Jurkat, Clone E6-1 (cell line): ENCODE data around the gene PYCARD. TPM values are rescaled to one million over a fixed set of nuclear protein-coding genes. Genes with fewer than 3 reads are reported as not detected.
"Not testable (repeated sequence)": the region's sequence is repeated elsewhere in the genome, so short reads cannot be mapped to it uniquely, and the experiment has no call there.

Experiments
- DNase-seq: peaks from one replicate; pipeline ENCODE4 v3.0.0-alpha.2; 2011; ENCODE audit warnings: low read depth, low spot score
- H3K4me3 ChIP-seq: 2 replicates; pipeline ENCODE4 v1.5.1; 2011; ENCODE audit warnings: mild to moderate bottlenecking, low read length, control low read depth, moderate library complexity
- polyA plus RNA-seq: library from polyadenylated mRNA; unstranded; fragments of >200 nt; gene quantifications from one replicate; pipeline ENCODE4 v1.2.1, GENCODE V29; 2012; ENCODE audit warnings: missing spikeins; ENCODE audit not compliant: insufficient read length, insufficient read depth

PYCARD gene
- polyA plus RNA-seq: not detected

DNA sequence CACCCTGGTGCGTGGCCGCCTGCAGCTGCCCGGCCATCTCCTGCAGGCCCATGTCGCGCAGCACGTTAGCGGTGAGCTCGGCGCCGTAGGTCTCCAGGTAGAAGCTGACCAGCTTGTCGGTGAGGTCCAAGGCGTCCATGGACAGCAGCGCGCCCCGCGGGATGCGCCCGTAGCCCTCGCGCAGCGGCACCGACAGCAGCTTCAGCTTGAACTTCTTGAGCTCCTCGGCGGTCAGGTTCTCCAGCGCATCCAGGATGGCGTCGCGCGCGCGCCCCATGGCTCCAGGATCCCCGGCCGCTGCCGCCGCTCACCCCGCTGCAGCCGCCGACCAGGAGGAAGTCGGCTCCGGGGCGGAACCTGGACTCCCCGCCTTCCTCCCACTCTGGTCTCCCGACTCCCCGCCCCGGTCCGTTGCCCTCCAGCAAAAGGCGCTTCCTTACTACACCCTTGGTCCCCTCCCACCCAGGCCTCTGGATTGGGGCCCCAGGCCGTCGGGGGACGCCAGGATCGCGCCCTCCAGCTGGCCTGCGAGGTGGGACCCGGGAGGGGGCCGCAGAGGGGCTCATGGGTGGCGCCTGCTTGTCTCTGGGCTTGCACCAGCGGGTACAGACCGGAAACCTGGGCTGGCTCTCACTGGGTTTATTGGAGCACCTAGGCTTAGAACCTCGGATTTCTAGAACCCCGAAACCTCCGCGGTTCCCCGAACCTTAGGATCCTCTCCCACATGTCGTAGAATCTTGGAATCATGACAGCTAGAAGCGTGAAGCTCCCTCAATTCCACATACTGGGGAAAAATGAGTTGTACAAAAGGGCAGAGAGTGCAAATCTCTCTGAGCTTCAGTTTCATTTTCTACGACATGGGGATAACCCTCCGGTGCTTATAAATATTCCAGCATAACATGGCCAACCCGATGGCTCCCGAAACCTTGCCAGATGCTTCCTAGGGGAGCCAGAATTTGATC lies at the start of gene PYCARD:
Gene PYCARD, minus strand, starts transcription at position 347 of the 962 bp plus-strand sequence. Its CDS starts 70 bp downstream, at position 277.
- DNase-seq: no peak
- no peak within 1 kb of the TSS for H3K4me3 ChIP-seq

DNA sequence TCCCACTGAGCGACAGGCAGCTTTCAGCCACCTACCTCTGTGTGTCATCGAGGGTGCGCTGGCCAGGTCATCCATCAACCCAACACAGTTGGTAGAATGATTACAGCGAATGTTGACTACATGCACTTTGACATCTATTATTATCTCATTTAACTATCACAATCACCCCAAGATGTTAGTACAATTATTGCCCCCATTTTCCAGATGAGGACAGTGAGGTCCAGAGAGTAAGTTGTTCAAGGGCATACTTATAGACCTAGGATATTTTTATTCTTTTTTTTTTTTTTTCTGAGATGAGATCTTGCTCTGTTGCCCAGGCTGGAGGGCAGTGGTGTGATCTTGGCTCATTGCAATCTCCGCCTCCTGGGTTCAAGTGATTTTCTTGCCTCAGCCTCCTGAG lies 48.9 kb upstream of the PYCARD start:
- H3K4me3 ChIP-seq: no peak overlapping the region
- no peak for DNase-seq

DNA sequence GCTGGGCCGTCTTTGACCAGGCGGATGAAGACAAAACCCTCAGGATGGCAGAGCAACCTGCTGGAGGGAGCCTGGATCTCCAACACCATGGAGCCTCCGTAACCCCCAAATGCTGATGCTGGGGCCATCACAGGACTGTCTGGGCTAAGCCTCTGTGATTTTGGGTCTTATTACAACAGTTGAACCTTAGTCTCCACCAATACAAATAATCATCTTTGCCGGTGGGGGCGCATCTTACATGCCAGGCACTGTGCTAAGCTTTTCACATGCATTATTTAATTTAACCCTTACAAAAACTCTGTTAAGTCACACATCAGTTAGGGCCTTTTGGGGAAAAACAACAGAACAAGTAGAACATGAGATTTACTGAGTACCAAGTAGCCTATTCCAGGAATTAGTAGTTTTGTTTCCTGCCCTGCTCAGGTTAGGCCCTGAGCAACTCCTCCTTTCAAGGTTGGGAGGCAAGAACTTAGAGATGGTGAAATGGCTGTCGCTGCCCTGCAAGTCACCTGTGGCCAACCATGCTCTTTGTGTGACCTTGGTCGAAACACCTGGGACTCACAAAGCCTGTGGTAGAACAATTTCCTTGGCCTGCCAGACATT lies 48.3 kb upstream of the PYCARD start:
- no peak overlapping the region for H3K4me3 ChIP-seq
- no peak for DNase-seq

DNA sequence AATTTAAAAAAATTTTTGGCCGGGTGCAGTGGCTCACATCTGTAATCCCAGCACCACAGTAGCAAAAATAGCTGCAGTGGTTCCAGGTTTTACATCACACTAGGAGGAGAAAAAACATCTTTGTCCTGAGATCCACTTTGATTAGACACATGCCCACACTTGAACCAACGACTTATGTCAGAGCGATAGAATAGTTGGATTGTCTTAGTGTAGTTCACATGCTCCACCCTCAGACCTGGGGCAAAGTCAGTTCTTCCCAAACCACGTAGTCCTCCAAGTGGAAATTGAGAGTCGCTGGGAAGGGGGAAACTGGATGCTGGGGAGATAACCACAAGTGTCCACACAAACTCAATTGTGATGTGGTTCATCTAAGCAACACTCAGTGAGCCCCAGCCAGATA lies 45.8 kb upstream of the PYCARD start:
- no peak for DNase-seq
- H3K4me3 ChIP-seq: no peak overlapping the region

DNA sequence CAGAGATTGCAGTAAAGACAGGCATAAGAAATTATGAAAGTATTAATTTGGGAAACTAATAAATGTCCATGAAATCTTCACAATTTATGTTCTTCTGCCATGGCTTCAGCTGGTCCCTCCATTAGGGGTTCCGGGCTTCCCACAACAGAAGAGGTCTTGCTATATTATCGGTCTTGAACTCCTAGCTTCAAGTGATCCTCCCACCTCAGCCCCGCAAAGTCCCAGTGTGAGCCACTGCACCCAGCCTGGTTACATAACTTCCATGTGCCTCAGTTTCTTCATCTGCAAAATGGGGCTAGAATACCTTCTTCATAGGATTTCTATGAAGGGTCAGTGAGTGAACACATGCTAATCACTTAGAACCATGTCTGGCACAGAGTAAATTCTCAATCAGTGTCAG lies 43.7 kb upstream of the PYCARD start:
- no peak overlapping the region for H3K4me3 ChIP-seq
- no peak for DNase-seq

DNA sequence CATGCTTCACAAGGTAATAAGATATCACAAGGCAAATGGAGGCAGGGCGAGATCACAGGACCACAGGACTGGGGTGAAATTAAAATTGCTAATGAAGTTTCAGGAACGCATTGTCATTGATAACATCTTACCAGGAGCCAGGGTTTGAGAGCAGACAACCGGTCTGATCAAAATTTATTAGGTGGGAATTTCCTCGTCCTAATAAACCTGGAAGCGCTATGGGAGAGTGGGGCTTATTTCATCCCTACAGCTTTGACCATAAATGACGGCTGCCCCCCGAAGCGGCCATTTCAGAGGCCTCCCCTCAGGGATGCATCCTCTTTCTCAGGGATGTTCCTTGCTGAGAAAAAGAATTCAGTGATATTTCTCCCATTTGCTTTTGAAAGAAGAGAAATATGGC lies 43.0 kb upstream of the PYCARD start:
- not testable (repeated sequence) for DNase-seq, H3K4me3 ChIP-seq

DNA sequence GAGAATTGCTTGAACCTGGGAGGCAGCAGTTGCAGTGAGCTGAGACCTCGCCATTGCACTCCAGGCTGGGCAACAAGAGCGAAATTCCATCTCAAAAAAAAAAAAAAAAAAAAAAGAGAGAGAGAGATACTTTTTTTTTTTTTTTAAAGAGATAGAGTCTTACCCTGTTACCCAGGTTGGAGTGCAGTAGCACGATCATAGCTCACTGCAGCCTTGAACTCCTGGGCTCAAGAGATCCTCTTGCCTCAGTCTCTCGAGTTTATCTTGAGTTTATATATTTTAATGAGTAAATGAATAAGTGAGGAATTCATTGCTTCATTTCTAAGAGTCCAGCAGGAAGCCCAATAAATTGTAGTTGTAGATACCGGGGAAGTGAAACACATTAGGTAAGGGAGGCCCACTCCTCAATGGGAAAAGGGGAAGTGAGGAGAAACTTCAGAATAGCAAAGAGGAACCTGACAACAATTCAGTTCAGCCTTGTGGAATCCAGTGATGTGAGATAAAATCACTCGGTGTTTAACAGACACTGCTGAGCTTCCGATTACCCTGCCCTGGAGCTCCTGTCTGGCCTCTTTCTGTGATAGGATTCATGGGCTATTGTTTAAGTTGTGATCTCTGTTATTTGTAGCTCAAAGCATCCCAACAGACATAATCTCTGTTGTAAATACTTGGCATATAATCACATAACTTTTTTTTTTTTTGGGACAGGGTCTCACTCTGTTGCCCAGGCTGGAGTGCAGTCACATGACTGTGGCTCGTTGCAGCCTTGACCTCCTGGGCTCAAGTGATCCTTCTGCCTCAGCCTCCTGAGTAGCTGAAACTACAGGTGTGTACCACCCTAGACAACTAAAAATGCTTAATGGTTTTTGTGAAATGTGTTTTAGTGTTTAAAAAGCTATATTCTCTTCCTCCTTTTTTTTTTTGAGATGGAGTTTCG lies 41.4 kb upstream of the PYCARD start:
- no peak for DNase-seq
- no peak overlapping the region for H3K4me3 ChIP-seq

DNA sequence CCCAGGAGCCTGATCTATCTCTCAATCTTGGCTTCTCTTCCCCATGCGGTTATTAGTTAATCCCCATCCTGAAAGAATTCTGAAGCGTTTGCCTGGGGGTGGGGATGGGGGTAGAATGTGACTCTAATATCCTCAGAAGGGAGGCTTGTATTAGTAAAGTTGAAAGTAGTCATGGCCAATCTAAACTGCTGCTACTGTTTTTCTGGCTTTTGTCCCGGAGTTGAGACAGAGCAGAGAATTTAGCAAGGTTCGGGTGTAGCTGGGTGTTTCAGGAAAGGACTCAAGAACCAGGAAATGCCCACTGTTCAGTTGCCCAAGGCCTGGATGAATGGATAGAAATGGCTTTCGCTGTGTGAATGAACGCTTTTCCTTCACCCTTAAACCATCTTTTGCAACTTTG lies 39.6 kb upstream of the PYCARD start:
- no peak for DNase-seq
- no peak overlapping the region for H3K4me3 ChIP-seq

DNA sequence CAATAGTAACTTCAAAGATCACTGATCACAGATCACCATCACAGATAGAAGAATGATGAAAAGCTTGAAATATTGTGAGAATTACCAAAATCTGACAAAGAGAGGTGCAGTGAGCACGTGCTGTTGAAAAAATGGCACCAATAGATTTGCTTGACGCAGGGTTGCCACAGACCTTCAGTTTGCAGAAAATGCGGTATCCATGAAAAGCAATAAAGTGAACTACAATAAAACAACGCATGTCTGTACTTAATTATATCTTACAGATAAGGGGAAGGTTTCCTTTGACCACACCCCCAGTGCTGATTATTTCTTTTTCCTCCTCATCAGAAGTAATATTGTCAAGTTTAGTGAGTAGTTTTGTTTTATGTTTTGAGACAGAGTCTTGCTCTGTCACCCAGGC lies 35.5 kb upstream of the PYCARD start:
- no peak for DNase-seq
- H3K4me3 ChIP-seq: no peak overlapping the region

DNA sequence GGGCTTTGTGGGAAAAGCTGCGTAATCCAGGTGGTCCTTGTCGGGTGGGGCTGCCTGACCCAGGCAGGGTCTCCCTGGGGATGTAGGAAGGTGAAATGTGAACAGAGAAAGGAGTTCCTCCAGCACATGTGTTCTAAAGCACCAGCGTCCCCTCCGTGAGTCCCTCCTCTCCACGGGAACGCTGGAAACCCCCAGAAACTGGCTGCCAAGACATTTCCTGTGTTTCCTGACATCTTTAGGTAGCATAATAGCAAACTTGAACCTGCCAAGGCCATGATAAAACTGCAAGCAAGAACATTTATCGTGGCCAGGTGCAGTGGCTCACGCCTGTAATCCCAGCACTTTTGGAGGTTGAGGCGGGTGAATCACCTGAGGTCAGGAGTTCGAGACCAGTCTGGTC lies 26.9 kb upstream of the PYCARD start:
- DNase-seq: no peak
- H3K4me3 ChIP-seq: no peak overlapping the region

DNA sequence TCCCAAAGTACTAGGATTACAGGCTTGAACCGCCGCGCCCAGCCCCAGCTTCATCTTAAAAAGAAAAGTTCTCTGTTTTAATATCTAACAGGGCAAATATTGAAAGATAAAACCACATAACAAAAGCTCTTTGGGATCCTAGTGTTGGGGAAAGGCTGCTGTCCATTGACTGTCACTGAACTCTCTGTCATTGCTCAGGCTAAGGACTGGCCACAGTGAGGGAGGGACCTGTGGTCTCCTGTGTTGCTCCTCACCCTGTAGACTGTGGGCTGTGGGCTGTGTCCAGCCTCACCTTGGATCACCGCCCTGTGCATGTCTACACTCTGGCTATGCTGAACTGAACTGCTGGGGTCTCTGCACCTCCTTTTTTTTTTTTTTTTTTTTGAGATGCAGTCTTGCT lies 25.6 kb upstream of the PYCARD start:
- H3K4me3 ChIP-seq: no peak overlapping the region
- DNase-seq: no peak

DNA sequence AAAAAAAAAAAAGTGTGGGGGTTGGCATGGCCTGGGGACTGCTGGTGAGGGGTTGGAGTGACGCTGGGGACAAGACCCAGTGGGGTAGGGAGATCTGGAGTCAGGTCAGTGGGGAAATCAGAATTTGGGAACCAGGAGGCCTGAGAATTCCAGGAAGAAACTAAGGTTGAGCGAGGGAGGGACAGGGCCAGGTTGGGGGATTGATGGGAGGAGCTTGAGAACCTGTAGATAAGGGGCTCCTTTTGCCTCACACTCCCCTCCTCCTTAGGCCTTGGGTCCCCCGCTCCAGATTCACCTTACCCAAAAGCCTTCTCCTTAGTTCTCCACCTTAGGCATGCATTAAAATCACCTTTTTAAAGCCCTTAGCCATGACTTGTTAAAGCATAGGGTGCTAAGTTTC lies 22.6 kb upstream of the PYCARD start:
- DNase-seq: no peak
- H3K4me3 ChIP-seq: no peak overlapping the region

DNA sequence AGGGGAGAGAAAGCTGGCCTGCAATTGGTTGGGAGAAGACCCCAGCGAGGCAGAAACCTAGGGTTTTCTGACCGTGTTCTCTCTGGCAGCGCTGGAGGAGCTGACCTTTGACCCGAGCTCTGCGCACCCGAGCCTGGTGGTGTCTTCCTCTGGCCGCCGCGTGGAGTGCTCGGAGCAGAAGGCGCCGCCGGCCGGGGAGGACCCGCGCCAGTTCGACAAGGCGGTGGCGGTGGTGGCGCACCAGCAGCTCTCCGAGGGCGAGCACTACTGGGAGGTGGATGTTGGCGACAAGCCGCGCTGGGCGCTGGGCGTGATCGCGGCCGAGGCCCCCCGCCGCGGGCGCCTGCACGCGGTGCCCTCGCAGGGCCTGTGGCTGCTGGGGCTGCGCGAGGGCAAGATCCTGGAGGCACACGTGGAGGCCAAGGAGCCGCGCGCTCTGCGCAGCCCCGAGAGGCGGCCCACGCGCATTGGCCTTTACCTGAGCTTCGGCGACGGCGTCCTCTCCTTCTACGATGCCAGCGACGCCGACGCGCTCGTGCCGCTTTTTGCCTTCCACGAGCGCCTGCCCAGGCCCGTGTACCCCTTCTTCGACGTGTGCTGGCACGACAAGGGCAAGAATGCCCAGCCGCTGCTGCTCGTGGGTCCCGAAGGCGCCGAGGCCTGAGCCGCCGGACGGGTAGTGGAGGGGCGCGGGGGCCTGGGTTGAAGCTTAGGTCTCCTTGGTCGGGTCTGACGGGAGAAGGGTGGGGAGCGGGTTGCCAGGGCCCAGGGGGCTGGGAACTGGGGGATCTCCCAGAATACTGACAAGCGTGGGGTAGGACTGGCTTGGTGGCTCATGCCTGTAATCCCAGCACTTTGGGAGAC lies 21.8 kb upstream of the PYCARD start:
- H3K4me3 ChIP-seq: no peak overlapping the region
- no peak for DNase-seq

DNA sequence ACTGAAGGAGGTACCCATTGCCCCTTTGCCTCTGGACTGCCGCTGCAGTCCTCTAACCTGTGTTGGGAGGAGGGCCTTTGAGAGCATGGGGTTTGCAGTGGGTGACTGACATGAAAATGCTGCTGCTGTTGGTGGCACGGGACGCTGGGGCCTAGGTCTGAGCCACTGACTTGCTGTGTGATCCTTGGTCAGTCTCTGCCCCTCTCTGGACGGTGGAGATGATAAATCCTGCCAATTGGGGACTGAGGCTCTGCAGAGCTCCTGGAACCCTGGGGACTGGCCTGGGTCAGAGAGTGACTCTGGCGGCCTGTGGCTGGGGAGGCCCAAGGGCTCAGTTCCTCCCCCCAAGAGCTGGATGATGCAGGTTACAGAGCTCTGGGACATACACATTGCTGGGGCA lies 20.5 kb upstream of the PYCARD start:
- no peak for DNase-seq
- H3K4me3 ChIP-seq: no peak overlapping the region

DNA sequence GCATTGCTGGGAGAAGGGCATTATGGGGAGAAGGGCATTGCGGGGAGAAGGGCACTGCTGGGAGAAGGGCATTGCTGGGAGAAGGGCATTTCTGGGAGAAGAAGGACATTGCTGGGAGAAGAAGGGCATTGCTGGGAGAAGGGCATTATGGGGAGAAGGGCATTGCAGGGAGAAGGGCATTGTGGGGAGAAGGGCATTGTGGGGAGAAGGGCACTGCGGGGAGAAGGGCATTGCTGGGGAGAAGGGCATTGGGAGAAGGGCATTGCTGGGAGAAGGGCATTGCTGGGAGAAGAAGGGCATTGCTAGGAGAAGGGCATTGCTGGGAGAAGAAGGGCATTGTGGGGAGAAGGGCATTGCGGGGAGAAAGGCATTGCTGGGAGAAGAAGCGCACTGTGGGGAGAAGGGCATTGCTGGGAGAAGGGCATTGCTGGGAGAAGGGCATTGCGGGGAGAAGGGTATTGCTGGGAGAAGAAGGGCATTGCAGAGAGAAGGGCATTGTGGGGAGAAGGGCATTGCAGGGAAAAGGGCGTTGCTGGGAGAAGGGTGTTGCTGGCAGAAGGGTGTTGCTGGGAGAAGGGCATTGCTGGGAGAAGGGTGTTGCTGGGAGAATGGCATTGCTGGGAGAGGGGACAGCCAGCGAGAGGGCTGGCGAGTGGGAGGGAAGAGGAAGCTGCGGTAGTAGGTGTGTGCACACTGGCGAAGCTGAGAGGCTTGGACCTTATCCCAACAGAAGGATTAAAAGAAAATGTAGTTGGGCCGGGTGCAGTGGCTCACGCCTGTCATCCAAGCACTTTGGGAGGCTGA lies 19.0 kb upstream of the PYCARD start:
- no peak for DNase-seq
- H3K4me3 ChIP-seq: no peak overlapping the region

DNA sequence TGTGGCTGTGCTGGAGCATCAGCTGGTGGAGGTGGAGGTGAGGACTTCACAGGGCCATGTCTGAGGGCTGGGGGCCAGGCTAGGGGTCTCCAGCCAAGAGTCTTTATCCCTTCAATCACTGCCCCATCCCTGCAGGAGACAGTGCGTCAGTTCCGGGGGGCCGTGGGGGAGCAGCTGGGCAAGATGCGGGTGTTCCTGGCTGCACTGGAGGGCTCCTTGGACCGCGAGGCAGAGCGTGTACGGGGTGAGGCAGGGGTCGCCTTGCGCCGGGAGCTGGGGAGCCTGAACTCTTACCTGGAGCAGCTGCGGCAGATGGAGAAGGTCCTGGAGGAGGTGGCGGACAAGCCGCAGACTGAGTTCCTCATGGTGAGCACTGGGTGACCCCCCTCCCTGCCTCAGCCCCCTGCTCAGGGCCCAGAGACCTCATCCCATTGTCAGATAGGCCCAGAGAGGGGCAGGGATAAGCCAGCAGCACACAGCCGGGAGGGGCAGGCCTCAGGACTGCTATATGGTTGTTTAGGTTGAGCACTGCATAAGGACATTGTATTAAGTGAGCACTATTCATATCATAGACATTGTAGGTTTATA lies 16.7 kb upstream of the PYCARD start:
- no peak overlapping the region for H3K4me3 ChIP-seq
- DNase-seq: no peak

DNA sequence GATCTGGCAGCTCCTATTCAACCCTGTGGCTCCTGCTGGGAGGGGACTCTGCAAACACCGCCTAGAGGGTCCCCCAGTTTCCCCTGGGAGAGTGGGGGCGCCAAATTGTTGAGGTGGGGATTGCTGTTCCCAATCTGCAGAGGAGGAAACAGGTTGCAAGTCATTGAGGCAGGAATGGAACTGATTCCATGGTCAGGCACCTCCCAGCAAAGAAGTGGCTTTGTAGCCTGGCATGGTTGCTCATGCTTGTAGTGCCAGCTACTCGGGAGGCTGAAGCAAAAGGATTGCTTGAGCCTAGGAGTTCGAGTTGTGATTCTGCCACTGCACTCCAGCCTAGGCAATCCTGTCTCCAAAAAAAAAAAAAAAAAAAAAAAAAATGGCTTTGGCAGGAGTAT lies 14.6 kb upstream of the PYCARD start:
- no peak for DNase-seq
- H3K4me3 ChIP-seq: no peak overlapping the region
